ENCODE measurements around the gene ZNF554. TPM values are rescaled to one million over a fixed set of nuclear protein-coding genes. Genes with fewer than 3 reads are reported as not detected.

ZNF554 gene
- polyA plus RNA-seq, 1 of the 3 experiments (the other 2 are of a cell fraction) = 1.7 TPM

DNA sequence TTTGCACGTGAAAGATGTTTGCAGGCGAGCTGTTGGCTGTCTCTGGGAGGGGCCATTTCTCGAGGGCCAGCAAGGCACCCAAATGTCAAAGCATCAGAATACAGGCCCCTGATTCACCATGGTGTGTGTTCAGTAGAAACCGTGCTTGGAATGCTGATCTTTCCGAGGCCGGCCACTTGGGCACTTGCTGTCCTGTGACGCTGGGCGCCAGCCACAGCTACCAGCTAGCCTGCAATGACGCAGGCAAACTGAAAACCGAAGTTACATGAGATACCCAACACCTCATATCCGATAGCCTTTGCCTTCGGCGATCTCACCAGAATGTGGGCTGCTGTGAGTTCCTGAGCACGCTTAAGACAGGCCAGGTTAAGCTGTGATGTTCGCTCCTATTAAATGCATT, 22.4 kb upstream of the ZNF554 start (continued):
- TF ChIP-seq NFIC (IDR thresholded peaks at IDR 0.05; ENCODE audit: borderline replicate concordance) = no peak
- TF ChIP-seq SIN3A (IDR thresholded peaks at IDR 0.05; ENCODE audit: borderline replicate concordance, low read depth, low read length) = no peak

DNA sequence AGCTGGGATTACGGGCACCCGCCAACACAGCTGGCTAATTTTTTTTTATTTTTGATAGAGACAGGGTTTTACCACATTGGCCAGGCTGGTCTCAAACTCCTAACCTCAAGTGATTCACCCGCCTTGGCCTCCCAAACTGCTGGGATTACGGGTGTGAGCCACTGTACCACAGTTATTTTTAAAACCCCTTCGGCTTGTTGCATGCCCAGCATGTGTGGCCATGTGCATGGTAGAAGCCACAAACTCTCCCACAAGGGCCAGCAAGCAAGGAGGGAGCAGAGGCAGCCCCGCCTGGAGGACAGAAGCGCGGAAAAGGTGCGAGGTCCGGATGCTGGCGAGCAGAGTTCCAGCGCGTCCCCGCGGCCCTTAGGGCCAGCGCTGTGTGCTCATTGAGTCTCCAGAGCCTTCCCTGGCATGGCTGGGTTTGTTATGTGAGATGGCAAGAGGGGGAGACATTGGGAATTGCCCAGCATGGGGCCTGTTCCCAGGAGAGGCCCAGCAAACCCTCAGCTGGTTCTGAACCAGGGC, 21.4 kb upstream of the ZNF554 start:
- no peak overlapping the region for H3K9ac ChIP-seq
- no peaks in the 10 kb centered on the region for H3F3A ChIP-seq (replicated peaks; ENCODE audit: insufficient read depth)
- no peak for DNase-seq
- H3K9me2 ChIP-seq = no peaks in the 10 kb centered on the region
- ChIA-PET CTCF (no interaction called here), POLR2A (interaction anchor here (1.2 kb wide), 1 partner anchor 15 kb away, joined by 3 read pairs; the partner anchor contains the start of gene SGTA)
- H3K4me1 ChIP-seq (ENCODE audit: control insufficient read depth in 1 of 2, insufficient read depth in 2 of 2, low read depth in 1 of 2, low read length in 1 of 2) = no peaks in the 10 kb centered on the region
- H3K4me3 ChIP-seq (ENCODE audit: low read depth in 2 of 2, low read length in 1 of 2) = no peak overlapping the region
- TF ChIP-seq TCF12 (IDR thresholded peaks at IDR 0.05) = no peak
- H3K36me3 ChIP-seq (replicated peaks in 1 of 2; ENCODE audit: control insufficient read depth in 1 of 2, insufficient read depth in 2 of 2, low read length in 1 of 2) = peaks cover 11 to 48% of the 10 kb centered on the region in 2 experiments
- no peaks in the 10 kb centered on the region for H3K27me3 ChIP-seq (ENCODE audit: insufficient read depth)
- no peaks in the 10 kb centered on the region; the same call in 1 of the 2 replicates for H4K20me1 ChIP-seq (ENCODE audit: insufficient read depth)
- H2AFZ ChIP-seq (ENCODE audit: low read depth) = no peak overlapping the region
- no peak overlapping the region for H3K27ac ChIP-seq (ENCODE audit: low read depth in 2 of 2, low read length in 1 of 2)
- H3K9me3 ChIP-seq = no peaks in the 10 kb centered on the region
- no peaks in the 10 kb centered on the region for H3K79me2 ChIP-seq (ENCODE audit: insufficient read depth)
- WGBS (ENCODE audit: low lambda C conversion rate) = 94% methylated on average over 16 of the region's 16 CpGs
- no peak overlapping the region for H3K4me2 ChIP-seq

DNA sequence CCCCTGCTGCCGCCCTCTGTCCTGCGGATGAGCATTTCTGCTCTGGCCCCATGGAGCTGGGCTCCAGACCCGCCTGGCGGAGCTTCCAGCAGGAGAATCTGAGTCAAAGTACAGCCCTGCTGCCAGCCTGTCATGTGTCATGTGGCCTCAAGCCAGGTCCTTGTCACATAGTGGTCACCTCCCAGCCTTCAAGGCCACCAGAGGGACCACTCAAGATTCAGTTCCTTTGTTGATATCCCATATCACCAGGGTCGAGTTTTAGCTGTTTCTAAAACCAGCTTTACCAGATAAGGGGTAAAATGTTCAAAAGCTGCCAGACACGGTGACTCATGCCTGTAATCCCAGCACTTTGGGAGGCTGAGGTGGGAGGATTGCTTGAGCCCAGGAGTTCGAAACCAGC, 20.9 kb upstream of the ZNF554 start:
- H3K4me2 ChIP-seq = no peak overlapping the region
- H2AFZ ChIP-seq (ENCODE audit: low read depth) = no peak overlapping the region
- no peaks in the 10 kb centered on the region for H3K79me2 ChIP-seq (ENCODE audit: insufficient read depth)
- H3K4me1 ChIP-seq (ENCODE audit: control insufficient read depth in 1 of 2, insufficient read depth in 2 of 2, low read depth in 1 of 2, low read length in 1 of 2) = no peaks in the 10 kb centered on the region
- no peaks in the 10 kb centered on the region for H3K9me2 ChIP-seq
- H3K9me3 ChIP-seq = no peaks in the 10 kb centered on the region
- no peak for DNase-seq
- CTCF ChIA-PET = no interaction called here
- peaks cover 6 to 52% of the 10 kb centered on the region in 2 experiments for H3K36me3 ChIP-seq (replicated peaks in 1 of 2; ENCODE audit: control insufficient read depth in 1 of 2, insufficient read depth in 2 of 2, low read length in 1 of 2)
- H3K27me3 ChIP-seq (ENCODE audit: insufficient read depth) = no peaks in the 10 kb centered on the region
- no peaks in the 10 kb centered on the region for H3F3A ChIP-seq (replicated peaks; ENCODE audit: insufficient read depth)
- 73% methylated on average over 4 of the region's 7 CpGs for WGBS (ENCODE audit: low lambda C conversion rate)
- H3K9ac ChIP-seq = no peak overlapping the region
- TF ChIP-seq RXRA (IDR thresholded peaks at IDR 0.05; ENCODE audit: borderline replicate concordance, low read depth) = no peak
- H3K27ac ChIP-seq (ENCODE audit: low read depth in 2 of 2, low read length in 1 of 2) = no peak overlapping the region
- H3K4me3 ChIP-seq (ENCODE audit: low read depth in 2 of 2, low read length in 1 of 2) = no peak overlapping the region
- POLR2A ChIA-PET = interaction anchor here (1.2 kb wide), 1 partner anchor 15 kb away, joined by 3 read pairs; the partner anchor contains the start of gene SGTA
- no peaks in the 10 kb centered on the region; the same call in 1 of the 2 replicates for H4K20me1 ChIP-seq (ENCODE audit: insufficient read depth)

DNA sequence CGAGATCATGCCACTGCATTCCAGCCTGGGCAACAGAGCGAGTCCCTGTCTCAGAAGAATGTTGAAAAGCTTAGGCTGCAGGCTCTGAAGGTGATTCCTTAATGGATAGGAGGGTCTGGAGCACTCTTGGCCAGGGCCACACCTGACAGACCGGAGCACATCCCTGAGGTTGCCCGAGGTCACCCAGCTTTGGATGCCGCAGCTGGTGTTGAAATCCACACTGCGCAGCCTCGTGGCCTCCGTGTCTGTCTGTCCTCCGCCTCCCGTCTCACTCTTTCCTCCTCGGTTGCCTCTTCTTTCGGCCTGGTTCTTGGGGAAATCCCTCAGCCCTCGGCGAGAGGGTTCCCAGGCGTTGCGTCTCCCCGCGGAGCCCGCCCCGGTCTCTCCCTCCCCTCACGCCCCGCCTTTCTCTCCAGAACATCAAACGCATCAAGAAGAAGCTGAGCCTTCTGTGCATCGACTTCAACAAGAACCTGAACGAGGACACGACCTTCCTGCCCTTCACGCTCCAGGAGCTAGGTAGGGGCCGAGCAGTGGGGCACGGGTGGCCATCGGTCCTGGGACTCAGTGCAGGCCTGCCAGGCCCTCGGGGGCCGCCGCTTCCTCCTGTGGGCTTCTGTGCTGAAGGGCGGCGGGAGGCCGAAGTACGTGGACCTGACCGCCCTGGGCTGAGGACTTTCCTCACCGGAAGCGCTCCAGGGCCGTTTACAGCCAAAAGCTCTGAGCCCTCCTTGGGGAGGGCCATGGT, 20.2 kb upstream of the ZNF554 start:
- POLR2A ChIA-PET = interaction anchor here (1.2 kb wide), 1 partner anchor 16 kb away, joined by 3 read pairs; the partner anchor contains the start of gene SGTA
- no peak overlapping the region for H3K9ac ChIP-seq
- no peak overlapping the region for H2AFZ ChIP-seq (ENCODE audit: low read depth)
- WGBS (ENCODE audit: low lambda C conversion rate) = 96% methylated on average over 35 of the region's 41 CpGs
- no peaks in the 10 kb centered on the region; the same call in 1 of the 2 replicates for H4K20me1 ChIP-seq (ENCODE audit: insufficient read depth)
- H3K9me3 ChIP-seq = no peaks in the 10 kb centered on the region
- H3K36me3 ChIP-seq (replicated peaks in 1 of 2; ENCODE audit: control insufficient read depth in 1 of 2, insufficient read depth in 2 of 2, low read length in 1 of 2) = peaks cover 4 to 59% of the 10 kb centered on the region in 2 experiments
- no peaks in the 10 kb centered on the region for H3K79me2 ChIP-seq (ENCODE audit: insufficient read depth)
- H3K27ac ChIP-seq (ENCODE audit: low read depth in 2 of 2, low read length in 1 of 2) = no peak overlapping the region
- no peaks in the 10 kb centered on the region for H3K4me1 ChIP-seq (ENCODE audit: control insufficient read depth in 1 of 2, insufficient read depth in 2 of 2, low read depth in 1 of 2, low read length in 1 of 2)
- no peaks in the 10 kb centered on the region for H3K27me3 ChIP-seq (ENCODE audit: insufficient read depth)
- H3K4me3 ChIP-seq (ENCODE audit: low read depth in 2 of 2, low read length in 1 of 2) = no peak overlapping the region
- H3F3A ChIP-seq (replicated peaks; ENCODE audit: insufficient read depth) = no peaks in the 10 kb centered on the region
- no peak for DNase-seq
- no peaks in the 10 kb centered on the region for H3K9me2 ChIP-seq
- CTCF ChIA-PET = interaction anchor here (2.0 kb wide), 1 partner anchor 20 kb away, joined by 8 read pairs; no protein-coding TSS in a partner anchor
- H3K4me2 ChIP-seq = no peak overlapping the region
- TF ChIP-seq ELF1 (IDR thresholded peaks at IDR 0.05) = no peak
- TF ChIP-seq MXI1 (IDR thresholded peaks at IDR 0.05; ENCODE audit: low read depth, low read length) = no peak
- TF ChIP-seq, protein P1, sequence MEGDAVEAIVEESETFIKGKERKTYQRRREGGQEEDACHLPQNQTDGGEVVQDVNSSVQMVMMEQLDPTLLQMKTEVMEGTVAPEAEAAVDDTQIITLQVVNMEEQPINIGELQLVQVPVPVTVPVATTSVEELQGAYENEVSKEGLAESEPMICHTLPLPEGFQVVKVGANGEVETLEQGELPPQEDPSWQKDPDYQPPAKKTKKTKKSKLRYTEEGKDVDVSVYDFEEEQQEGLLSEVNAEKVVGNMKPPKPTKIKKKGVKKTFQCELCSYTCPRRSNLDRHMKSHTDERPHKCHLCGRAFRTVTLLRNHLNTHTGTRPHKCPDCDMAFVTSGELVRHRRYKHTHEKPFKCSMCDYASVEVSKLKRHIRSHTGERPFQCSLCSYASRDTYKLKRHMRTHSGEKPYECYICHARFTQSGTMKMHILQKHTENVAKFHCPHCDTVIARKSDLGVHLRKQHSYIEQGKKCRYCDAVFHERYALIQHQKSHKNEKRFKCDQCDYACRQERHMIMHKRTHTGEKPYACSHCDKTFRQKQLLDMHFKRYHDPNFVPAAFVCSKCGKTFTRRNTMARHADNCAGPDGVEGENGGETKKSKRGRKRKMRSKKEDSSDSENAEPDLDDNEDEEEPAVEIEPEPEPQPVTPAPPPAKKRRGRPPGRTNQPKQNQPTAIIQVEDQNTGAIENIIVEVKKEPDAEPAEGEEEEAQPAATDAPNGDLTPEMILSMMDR (IDR thresholded peaks at IDR 0.05) = no peak
- TF ChIP-seq GABPA (IDR thresholded peaks at IDR 0.05; ENCODE audit: low read depth) = no peak
- TF ChIP-seq RCOR1 (IDR thresholded peaks at IDR 0.05; ENCODE audit: low read length) = no peak
- TF ChIP-seq, protein P2, sequence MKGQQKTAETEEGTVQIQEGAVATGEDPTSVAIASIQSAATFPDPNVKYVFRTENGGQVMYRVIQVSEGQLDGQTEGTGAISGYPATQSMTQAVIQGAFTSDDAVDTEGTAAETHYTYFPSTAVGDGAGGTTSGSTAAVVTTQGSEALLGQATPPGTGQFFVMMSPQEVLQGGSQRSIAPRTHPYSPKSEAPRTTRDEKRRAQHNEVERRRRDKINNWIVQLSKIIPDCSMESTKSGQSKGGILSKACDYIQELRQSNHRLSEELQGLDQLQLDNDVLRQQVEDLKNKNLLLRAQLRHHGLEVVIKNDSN (IDR thresholded peaks at IDR 0.05; ENCODE audit: borderline replicate concordance, low read depth) = no peak
- TF ChIP-seq SMC3 (IDR thresholded peaks at IDR 0.05; ENCODE audit: low read depth, low read length) = no peak
- no peak for TF ChIP-seq RFX5 (IDR thresholded peaks at IDR 0.05; ENCODE audit: low read length)
- TF ChIP-seq FOXM1 (IDR thresholded peaks at IDR 0.05; ENCODE audit: low read depth) = no peak
- no peak for TF ChIP-seq MEF2A (IDR thresholded peaks at IDR 0.05; ENCODE audit: borderline replicate concordance, low read depth)
- TF ChIP-seq, protein P3, sequence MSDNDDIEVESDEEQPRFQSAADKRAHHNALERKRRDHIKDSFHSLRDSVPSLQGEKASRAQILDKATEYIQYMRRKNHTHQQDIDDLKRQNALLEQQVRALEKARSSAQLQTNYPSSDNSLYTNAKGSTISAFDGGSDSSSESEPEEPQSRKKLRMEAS (IDR thresholded peaks at IDR 0.05; ENCODE audit: low read depth) = no peak
